GM12878 (cell line): ENCODE data around the gene APOO. TPM values are rescaled to one million over a fixed set of nuclear protein-coding genes. Genes with fewer than 3 reads are reported as not detected.

ENCODE experiments used
- BACH1 ChIP-seq: fragments of 450-650 bp; IDR thresholded peaks from 2 replicates; pipeline ENCODE4 v1.6.1; 2017; ENCODE audit warnings: mild to moderate bottlenecking, borderline replicate concordance
- BHLHE40 ChIP-seq, 2 experiments: fragments of 450-650 bp in 1 of 2; IDR thresholded peaks; 2 replicates each; pipeline ENCODE4 v1.6.1; 2011 to 2017; ENCODE audit warnings: low read depth in 2 of 2, borderline replicate concordance in 1 of 2, improper control_type of control experiment in 1 of 2, low read length in 1 of 2, mild to moderate bottlenecking in 1 of 2
- BRCA1 ChIP-seq: IDR thresholded peaks from 2 replicates; pipeline ENCODE4 v1.6.1; 2011; ENCODE audit warnings: low read depth, low read length, improper control_type of control experiment
- GABPA ChIP-seq: IDR thresholded peaks from 2 replicates; pipeline ENCODE4 v1.6.1; 2014; ENCODE audit warnings: antibody characterized with exemption, low read depth, mild to moderate bottlenecking, inconsistent platforms
- GATAD2B ChIP-seq: fragments of 450-650 bp; conservative IDR thresholded peaks from 2 replicates; pipeline ENCODE4 v1.6.1; 2017; ENCODE audit warnings: low read depth, mild to moderate bottlenecking, moderate library complexity
- JUND ChIP-seq: IDR thresholded peaks from 2 replicates; pipeline ENCODE4 v1.6.1; 2012; ENCODE audit warnings: low read depth, mild to moderate bottlenecking, low read length, improper control_type of control experiment, moderate library complexity
- MYB ChIP-seq: fragments of 150-350 bp; IDR thresholded peaks from 2 replicates; pipeline ENCODE4 v1.6.1; 2014; ENCODE audit warnings: mild to moderate bottlenecking, low read depth, low read length, borderline replicate concordance
- RAD21 ChIP-seq: IDR thresholded peaks from 2 replicates; pipeline ENCODE4 v1.6.1; 2011; ENCODE audit warnings: mild to moderate bottlenecking, low read depth, low read length, moderate library complexity; ENCODE audit not compliant: insufficient read depth
- SIN3A ChIP-seq: IDR thresholded peaks from 2 replicates; pipeline ENCODE4 v1.6.1; 2012; ENCODE audit warnings: low read depth, low read length, improper control_type of control experiment
- SMC3 ChIP-seq: IDR thresholded peaks from 2 replicates; pipeline ENCODE4 v1.6.1; 2011; ENCODE audit warnings: low read length, improper control_type of control experiment, borderline replicate concordance
- TCF12 ChIP-seq: IDR thresholded peaks from 2 replicates; pipeline ENCODE4 v1.6.1; 2011; ENCODE audit warnings: low read depth, mild to moderate bottlenecking, low read length
- TCF7 ChIP-seq: IDR thresholded peaks from 2 replicates; pipeline ENCODE4 v1.6.1; 2014; ENCODE audit warnings: antibody characterized with exemption, borderline replicate concordance
- ZNF24 ChIP-seq: fragments of 450-650 bp; IDR thresholded peaks from 2 replicates; pipeline ENCODE4 v1.6.1; 2017; ENCODE audit warnings: antibody characterized with exemption, mild to moderate bottlenecking
- polyA plus RNA-seq, 11 experiments: library from polyadenylated mRNA; depleted of rRNA in 4 of 11; unstranded in 6 of 11; stranded (reverse) in 5 of 11; fragments of >200 nt; fragmentation: Nextera tagmentation in 4 of 11; fragmentation: Illumina TruSeq in 1 of 11; extraction: Ambion mirVana in 4 of 11; extraction: Trizol in 1 of 11; gene quantifications; 1 replicate in 1 of 11; 2 replicates in 10 of 11; pipeline versions ENCODE4 v1.2.1 to v1.2.3, GENCODE V29; 2011 to 2016; ENCODE audit warnings: inconsistent platforms in 2 of 11, missing spikeins in 2 of 11, low read depth in 1 of 11
- total RNA-seq, 4 experiments: library from RNA; depleted of rRNA in 3 of 4; stranded (reverse); fragments of >200 nt in 3 of 4; fragmentation: Illumina TruSeq in 1 of 4; extraction: Trizol in 1 of 4; gene quantifications; 2 replicates each; pipeline versions ENCODE4 v1.2.1 to v1.2.3, GENCODE V29; 2013 to 2021
- TF ChIP-seq, protein P1 (sequence below): fragments of 450-650 bp; IDR thresholded peaks from 2 replicates; pipeline ENCODE4 v1.6.1; 2016; ENCODE audit warnings: mild to moderate bottlenecking, moderate library complexity, borderline replicate concordance
- TF ChIP-seq, protein P2 (sequence below): fragments of 450-650 bp; formaldehyde crosslinking; IDR thresholded peaks from 2 replicates; pipeline ENCODE4 v1.4.0; 2022; ENCODE audit warnings: mild to moderate bottlenecking, moderate library complexity
- TF ChIP-seq, protein P3 (sequence below): fragments of 450-650 bp; IDR thresholded peaks from 2 replicates; pipeline ENCODE4 v1.6.1; 2017; ENCODE audit warnings: borderline replicate concordance
- TF ChIP-seq, protein P4 (sequence below): fragments of 450-650 bp; IDR thresholded peaks from 2 replicates; pipeline ENCODE4 v1.6.1; 2017; ENCODE audit warnings: mild to moderate bottlenecking, moderate library complexity

Gene APOO
- total and polyA plus RNA-seq, 10 of the 15 experiments (the other 5 are each of a cell fraction or from before 2014, with no cell fraction given), result 20.7 to 68.7 (median 35.5) TPM

DNA sequence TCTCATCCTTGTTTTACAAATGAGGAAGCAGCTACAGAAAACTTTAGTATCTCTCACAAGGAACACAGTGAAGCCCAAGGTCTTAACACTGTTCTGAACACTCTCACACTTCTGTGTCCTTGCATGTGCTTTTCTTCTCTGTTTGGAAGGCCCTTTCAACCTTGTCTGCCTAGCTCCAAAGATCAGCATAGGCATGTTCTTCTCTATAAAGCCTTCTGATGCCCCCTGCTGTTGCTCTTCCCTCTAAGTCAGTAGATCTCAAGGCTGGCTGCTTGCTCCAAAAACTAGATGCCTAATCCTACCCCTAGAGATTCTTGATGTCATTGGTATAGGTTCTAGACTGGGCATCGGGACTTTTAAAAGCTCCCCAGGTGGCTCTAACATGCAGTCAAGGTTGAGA lies 5.9 kb downstream of the APOO start (continued):
- TF ChIP-seq, protein P1, sequence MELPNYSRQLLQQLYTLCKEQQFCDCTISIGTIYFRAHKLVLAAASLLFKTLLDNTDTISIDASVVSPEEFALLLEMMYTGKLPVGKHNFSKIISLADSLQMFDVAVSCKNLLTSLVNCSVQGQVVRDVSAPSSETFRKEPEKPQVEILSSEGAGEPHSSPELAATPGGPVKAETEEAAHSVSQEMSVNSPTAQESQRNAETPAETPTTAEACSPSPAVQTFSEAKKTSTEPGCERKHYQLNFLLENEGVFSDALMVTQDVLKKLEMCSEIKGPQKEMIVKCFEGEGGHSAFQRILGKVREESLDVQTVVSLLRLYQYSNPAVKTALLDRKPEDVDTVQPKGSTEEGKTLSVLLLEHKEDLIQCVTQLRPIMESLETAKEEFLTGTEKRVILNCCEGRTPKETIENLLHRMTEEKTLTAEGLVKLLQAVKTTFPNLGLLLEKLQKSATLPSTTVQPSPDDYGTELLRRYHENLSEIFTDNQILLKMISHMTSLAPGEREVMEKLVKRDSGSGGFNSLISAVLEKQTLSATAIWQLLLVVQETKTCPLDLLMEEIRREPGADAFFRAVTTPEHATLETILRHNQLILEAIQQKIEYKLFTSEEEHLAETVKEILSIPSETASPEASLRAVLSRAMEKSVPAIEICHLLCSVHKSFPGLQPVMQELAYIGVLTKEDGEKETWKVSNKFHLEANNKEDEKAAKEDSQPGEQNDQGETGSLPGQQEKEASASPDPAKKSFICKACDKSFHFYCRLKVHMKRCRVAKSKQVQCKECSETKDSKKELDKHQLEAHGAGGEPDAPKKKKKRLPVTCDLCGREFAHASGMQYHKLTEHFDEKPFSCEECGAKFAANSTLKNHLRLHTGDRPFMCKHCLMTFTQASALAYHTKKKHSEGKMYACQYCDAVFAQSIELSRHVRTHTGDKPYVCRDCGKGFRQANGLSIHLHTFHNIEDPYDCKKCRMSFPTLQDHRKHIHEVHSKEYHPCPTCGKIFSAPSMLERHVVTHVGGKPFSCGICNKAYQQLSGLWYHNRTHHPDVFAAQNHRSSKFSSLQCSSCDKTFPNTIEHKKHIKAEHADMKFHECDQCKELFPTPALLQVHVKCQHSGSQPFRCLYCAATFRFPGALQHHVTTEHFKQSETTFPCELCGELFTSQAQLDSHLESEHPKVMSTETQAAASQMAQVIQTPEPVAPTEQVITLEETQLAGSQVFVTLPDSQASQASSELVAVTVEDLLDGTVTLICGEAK, result no peak
- TF ChIP-seq, protein P2, sequence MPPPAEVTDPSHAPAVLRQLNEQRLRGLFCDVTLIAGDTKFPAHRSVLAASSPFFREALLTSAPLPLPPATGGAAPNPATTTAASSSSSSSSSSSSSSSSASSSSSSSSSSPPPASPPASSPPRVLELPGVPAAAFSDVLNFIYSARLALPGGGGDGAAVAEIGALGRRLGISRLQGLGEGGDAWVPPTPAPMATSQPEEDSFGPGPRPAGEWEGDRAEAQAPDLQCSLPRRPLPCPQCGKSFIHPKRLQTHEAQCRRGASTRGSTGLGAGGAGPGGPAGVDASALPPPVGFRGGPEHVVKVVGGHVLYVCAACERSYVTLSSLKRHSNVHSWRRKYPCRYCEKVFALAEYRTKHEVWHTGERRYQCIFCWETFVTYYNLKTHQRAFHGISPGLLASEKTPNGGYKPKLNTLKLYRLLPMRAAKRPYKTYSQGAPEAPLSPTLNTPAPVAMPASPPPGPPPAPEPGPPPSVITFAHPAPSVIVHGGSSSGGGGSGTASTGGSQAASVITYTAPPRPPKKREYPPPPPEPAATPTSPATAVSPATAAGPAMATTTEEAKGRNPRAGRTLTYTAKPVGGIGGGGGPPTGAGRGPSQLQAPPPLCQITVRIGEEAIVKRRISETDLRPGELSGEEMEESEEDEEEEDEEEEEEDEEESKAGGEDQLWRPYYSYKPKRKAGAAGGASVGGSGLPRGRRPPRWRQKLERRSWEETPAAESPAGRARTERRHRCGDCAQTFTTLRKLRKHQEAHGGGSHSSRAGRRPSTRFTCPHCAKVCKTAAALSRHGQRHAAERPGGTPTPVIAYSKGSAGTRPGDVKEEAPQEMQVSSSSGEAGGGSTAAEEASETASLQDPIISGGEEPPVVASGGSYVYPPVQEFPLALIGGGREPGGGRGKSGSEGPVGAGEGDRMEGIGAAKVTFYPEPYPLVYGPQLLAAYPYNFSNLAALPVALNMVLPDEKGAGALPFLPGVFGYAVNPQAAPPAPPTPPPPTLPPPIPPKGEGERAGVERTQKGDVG (CRISPR knock-in tag), result no peak
- TF ChIP-seq BACH1, result no peak
- no peak for TF ChIP-seq MYB
- TF ChIP-seq SIN3A, result no peak
- TF ChIP-seq TCF12, result no peak
- no peak for TF ChIP-seq GABPA
- TF ChIP-seq JUND, result no peak
- TF ChIP-seq SMC3, result peak; percentile 82
- no peak for TF ChIP-seq ZNF24
- TF ChIP-seq GATAD2B, result no peak
- TF ChIP-seq RAD21, result peak; percentile 73
- no peak for TF ChIP-seq TCF7
- no peak for TF ChIP-seq BHLHE40 (IDR thresholded peaks at IDR 0.05; ENCODE audit: borderline replicate concordance in 1 of 2, low read depth in 2 of 2, low read length in 1 of 2)
- TF ChIP-seq, protein P3, sequence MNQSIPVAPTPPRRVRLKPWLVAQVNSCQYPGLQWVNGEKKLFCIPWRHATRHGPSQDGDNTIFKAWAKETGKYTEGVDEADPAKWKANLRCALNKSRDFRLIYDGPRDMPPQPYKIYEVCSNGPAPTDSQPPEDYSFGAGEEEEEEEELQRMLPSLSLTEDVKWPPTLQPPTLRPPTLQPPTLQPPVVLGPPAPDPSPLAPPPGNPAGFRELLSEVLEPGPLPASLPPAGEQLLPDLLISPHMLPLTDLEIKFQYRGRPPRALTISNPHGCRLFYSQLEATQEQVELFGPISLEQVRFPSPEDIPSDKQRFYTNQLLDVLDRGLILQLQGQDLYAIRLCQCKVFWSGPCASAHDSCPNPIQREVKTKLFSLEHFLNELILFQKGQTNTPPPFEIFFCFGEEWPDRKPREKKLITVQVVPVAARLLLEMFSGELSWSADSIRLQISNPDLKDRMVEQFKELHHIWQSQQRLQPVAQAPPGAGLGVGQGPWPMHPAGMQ, result no peak
- TF ChIP-seq BRCA1, result no peak
- TF ChIP-seq, protein P4, sequence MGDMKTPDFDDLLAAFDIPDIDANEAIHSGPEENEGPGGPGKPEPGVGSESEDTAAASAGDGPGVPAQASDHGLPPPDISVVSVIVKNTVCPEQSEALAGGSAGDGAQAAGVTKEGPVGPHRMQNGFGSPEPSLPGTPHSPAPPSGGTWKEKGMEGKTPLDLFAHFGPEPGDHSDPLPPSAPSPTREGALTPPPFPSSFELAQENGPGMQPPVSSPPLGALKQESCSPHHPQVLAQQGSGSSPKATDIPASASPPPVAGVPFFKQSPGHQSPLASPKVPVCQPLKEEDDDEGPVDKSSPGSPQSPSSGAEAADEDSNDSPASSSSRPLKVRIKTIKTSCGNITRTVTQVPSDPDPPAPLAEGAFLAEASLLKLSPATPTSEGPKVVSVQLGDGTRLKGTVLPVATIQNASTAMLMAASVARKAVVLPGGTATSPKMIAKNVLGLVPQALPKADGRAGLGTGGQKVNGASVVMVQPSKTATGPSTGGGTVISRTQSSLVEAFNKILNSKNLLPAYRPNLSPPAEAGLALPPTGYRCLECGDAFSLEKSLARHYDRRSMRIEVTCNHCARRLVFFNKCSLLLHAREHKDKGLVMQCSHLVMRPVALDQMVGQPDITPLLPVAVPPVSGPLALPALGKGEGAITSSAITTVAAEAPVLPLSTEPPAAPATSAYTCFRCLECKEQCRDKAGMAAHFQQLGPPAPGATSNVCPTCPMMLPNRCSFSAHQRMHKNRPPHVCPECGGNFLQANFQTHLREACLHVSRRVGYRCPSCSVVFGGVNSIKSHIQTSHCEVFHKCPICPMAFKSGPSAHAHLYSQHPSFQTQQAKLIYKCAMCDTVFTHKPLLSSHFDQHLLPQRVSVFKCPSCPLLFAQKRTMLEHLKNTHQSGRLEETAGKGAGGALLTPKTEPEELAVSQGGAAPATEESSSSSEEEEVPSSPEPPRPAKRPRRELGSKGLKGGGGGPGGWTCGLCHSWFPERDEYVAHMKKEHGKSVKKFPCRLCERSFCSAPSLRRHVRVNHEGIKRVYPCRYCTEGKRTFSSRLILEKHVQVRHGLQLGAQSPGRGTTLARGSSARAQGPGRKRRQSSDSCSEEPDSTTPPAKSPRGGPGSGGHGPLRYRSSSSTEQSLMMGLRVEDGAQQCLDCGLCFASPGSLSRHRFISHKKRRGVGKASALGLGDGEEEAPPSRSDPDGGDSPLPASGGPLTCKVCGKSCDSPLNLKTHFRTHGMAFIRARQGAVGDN, result peak; percentile 79
